Activated T-helper 17 cell treated with anti-CD3 and anti-CD28 coated beads, Interleukin-2, amount 50 U/mL, for 72 hours (primary cell): ENCODE measurements around the gene KIRREL1. TPM values are rescaled to one million over a fixed set of nuclear protein-coding genes. Genes with fewer than 3 reads are reported as not detected.

Experiments used
- ATAC-seq: fragments of 150-1000 bp; cut with Tn5 transposase; replicated peaks from 2 replicates; pipeline ENCODE4 v1.10.0; 2021; ENCODE audit warnings: mild to moderate bottlenecking, moderate library complexity
- H3K27ac Mint-ChIP-seq: one replicate; pipeline ENCODE4 v1.8.0; 2022; ENCODE audit warnings: mixed read lengths
- H3K27me3 Mint-ChIP-seq: one replicate; pipeline ENCODE4 v1.8.0; 2022; ENCODE audit warnings: mixed read lengths
- H3K36me3 Mint-ChIP-seq: one replicate; pipeline ENCODE4 v1.8.0; 2022; ENCODE audit warnings: low read depth, mild to moderate bottlenecking, mixed read lengths
- H3K4me1 Mint-ChIP-seq: one replicate; pipeline ENCODE4 v1.8.0; 2022; ENCODE audit warnings: mixed read lengths
- H3K4me3 Mint-ChIP-seq: one replicate; pipeline ENCODE4 v1.8.0; 2022; ENCODE audit warnings: mild to moderate bottlenecking, mixed read lengths
- H3K9me3 Mint-ChIP-seq: one replicate; pipeline ENCODE4 v1.8.0; 2022; ENCODE audit warnings: mixed read lengths
- total RNA-seq, 2 donors: library from RNA; stranded (reverse); gene quantifications; one replicate each; pipeline ENCODE4 v1.2.3, GENCODE V29; 2022

The KIRREL1 gene
- total RNA-seq, 2 donors from 2014 or later = 0.08 TPM; not detected in 1

DNA sequence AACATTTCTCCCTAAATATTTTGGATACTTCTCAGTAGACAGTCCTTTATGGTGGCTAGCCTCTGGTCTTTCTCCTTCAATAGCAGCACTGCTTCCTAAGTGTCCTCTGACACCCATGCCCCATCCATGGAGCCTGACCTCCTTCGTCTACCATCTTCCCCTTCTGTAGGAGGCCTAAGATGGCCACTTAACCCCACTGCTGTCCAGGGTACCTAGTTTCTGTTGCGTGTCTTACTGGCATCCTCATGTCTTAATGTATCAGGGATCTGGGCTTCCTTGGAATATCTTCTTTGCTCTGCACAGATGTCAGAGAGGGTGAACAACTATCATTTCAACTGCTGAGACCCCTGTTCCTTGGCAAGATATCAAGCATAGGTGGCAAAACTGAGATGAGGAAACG lies 5.4 kb upstream of the KIRREL1 start:
- Mint-ChIP-seq H3K4me1 (no peaks in the 10 kb centered on the region), H3K4me3 (no peak overlapping the region), H3K27ac (no peak overlapping the region), H3K36me3 (no peaks in the 10 kb centered on the region), H3K9me3 (no peaks in the 10 kb centered on the region), H3K27me3 (peaks cover 51% of the 10 kb centered on the region)
- ATAC-seq = no peak

DNA sequence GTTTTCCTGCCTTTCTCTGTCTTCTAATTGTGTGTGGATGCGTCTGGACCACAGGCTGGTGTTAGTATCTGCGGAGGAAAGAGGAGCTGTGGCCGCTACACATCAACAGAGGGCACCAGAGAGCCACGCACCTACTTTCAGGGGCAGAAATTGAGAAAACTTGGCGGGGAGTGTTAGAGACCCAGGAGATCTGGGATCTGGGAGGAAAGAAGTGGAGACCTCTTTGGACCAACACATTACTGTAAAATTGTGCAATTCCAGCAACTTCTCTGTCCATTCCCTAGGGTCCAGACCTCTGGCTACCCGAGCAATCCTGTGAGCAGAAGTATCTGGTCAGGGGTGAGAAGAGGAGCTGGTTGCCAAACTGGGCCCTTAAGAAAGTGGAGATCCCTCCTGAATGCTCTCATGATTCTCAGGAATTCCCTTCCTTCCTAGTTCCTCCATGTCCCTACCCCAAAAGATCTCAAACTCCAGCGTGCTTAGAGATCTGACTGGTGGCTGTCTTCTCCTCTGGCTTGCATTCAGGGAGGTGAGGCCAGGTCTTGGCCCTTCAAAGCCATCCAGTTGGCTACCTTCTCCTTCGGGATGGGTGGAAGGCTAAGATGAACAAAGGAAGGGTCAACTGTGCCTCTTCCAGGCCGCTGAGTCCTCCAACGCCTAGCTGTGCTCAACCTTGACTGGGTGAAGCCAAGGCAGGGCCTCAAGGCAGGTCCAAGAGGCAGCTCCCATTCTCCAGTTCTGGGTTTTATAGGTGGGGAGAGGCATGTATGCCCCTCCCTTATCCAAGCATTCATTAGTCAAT lies 1.2 kb upstream of the KIRREL1 start:
- Mint-ChIP-seq H3K27me3 (peaks cover 57% of the 10 kb centered on the region), H3K4me3 (peak overlapping the region; percentile 29), H3K4me1 (no peaks in the 10 kb centered on the region), H3K36me3 (no peaks in the 10 kb centered on the region), H3K9me3 (no peaks in the 10 kb centered on the region), H3K27ac (no peak overlapping the region)
- no peak for ATAC-seq

DNA sequence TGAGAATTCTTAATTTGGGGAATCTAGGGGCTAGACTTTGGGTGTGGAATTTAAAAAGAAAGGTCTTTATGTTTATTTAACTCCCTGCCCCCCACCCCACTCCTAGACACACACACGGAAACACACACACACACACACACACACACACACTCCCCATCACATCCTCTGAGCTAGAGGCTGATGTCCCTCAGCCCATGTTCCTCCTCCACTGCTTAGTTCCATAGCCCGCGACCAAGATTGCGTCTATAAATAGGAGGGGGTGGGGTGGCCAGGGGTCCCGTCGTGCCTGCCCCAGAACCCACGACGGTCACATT lies 655 bp upstream of the KIRREL1 start:
- Mint-ChIP-seq H3K36me3 (no peaks in the 10 kb centered on the region), H3K4me3 (peak overlapping the region; percentile 29), H3K9me3 (no peaks in the 10 kb centered on the region), H3K4me1 (no peaks in the 10 kb centered on the region), H3K27ac (no peak overlapping the region), H3K27me3 (peaks cover 59% of the 10 kb centered on the region)
- ATAC-seq = no peak

DNA sequence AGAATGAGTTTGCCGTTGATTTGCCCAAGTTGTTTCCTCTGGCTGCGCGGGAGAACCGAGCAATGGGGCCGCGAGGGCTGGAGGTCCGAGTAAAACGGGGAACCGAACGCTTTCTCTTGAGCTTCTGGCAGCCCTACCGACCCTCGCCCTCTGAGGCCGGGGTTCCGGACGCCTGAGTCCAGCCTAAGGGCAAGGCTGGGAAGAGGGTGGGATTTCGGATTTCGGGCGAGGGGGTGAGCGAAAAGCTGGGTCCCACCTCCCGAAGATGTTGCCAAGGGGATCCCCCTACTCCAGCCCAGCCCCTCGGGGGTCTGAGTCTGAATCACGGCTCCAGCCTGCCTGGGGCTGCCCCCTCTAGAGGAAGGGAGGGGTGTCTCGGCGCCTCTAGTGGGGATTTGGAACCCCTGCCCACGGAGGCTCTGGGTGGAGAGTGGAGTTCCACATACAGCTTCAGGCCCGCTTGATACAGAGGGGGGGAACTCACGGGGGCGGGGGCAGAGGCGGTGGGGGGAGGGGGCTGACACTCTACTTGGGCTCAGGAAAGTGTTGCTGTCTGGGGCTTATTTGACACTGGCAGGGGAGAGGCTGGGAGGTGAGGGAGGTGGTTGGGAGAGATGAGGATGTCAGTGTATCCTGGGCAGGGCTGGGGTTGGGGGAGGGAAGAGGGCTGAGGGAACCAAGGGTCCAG lies 617 bp downstream of the KIRREL1 start:
- H3K4me1 Mint-ChIP-seq = no peaks in the 10 kb centered on the region
- H3K4me3 Mint-ChIP-seq = peak overlapping the region; percentile 2
- H3K27me3 Mint-ChIP-seq = peaks cover 53% of the 10 kb centered on the region
- H3K27ac Mint-ChIP-seq = no peak overlapping the region
- no peaks in the 10 kb centered on the region for H3K9me3 Mint-ChIP-seq
- no peak for ATAC-seq
- H3K36me3 Mint-ChIP-seq = no peaks in the 10 kb centered on the region

DNA sequence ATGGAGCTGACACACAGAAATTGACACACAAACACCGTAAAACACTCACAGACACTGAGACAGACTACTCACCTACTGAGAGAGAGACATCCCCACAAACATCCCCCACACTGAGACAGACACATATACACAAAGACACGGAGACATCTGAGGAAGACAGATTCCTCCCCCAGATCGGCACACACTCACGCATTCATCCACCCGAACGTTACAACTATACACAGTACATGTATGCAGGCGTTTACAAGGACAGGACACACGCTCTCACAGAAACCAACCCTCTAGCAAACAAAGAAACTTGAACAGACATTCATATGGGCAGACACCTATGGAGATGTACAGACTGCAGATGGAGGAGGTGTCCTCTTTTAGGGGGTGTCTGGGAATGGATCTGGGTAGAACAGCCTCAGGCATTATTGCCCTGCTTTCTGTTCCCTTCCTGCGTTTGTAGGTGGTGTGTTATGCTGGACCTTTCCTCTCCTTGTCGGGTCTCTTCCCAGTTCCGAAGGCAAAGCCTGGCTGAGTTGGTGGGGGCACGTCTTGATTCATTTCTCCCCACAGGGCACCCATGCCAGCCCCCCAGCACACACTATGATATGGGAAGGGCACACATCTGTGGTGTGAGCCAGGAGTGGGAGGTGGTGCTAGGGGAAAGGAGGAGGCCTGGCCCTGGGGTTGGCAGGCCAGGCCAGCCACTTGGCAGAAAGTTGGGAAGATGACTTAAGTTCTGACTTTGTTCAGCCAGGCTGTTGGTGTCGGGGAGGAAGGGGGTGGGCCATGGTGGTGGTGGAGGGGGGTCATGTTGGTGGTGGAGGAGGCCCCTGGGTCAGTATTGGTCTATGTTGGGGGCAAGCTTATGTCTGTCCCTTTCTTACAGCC lies 1.5 kb downstream of the KIRREL1 start:
- Mint-ChIP-seq H3K9me3 (no peaks in the 10 kb centered on the region), H3K27ac (no peak overlapping the region)
- ATAC-seq = no peak

DNA sequence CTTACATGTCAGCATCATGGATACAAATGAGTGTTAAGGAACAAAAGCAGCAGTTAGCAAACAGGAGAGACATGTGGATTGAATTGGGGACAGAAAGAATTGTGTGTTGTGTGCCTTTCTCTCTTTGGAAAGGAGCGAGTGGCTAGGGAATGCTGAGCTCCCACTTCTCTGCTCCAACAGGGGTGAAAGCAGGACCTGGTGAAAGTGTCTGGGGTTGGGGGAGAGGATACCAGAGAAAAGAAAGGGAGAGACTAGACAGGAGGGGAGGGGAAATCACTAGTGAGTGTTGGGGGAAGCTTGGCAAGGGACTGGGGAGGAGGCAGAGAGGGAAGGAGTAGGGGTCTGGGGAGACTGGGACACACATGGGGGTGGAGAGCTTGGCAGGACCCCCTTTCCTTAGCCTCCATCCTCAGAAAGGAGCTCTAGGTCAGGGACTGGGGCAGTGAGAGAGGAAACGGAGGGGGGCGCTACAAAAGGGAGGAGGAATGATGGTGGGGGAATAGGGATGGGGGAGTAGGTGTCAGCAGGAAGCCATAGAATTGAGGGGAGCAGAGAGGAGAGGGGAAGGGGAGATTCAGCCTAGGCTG lies 2.2 kb downstream of the KIRREL1 start:
- no peaks in the 10 kb centered on the region for H3K36me3 Mint-ChIP-seq
- peaks cover 52% of the 10 kb centered on the region for H3K27me3 Mint-ChIP-seq
- no peak overlapping the region for H3K27ac Mint-ChIP-seq
- H3K9me3 Mint-ChIP-seq = no peaks in the 10 kb centered on the region
- no peaks in the 10 kb centered on the region for H3K4me1 Mint-ChIP-seq
- ATAC-seq = no peak
- H3K4me3 Mint-ChIP-seq = no peak overlapping the region

More for the DNA sequence above, 1.5 kb downstream of the KIRREL1 start:
- H3K4me3 Mint-ChIP-seq = peak overlapping the region; percentile 2
- peaks cover 53% of the 10 kb centered on the region for H3K27me3 Mint-ChIP-seq
- no peaks in the 10 kb centered on the region for H3K4me1 Mint-ChIP-seq
- no peaks in the 10 kb centered on the region for H3K36me3 Mint-ChIP-seq

DNA sequence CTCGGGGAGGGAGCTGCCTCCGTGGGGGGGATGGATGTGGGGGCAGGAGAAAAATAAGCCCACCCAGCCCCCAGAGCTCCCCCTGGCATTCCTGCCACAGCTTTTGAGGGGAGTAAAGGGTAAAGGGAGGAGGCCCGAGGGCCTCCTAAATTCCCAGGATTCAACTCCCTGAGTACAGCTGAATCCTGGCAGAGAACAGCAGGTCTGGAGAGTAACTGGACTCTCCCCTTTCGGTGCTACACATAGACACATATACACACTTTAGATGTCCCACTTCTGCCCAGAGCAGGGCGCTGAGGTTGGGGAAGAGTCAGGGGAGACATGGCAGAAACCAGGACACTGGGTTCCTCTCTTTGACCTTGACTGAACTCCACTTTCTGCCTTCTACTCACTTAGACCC lies 3.0 kb downstream of the KIRREL1 start:
- no peak for ATAC-seq
- H3K36me3 Mint-ChIP-seq = no peaks in the 10 kb centered on the region
- H3K4me1 Mint-ChIP-seq = no peaks in the 10 kb centered on the region
- no peaks in the 10 kb centered on the region for H3K9me3 Mint-ChIP-seq
- no peak overlapping the region for H3K4me3 Mint-ChIP-seq
- no peak overlapping the region for H3K27ac Mint-ChIP-seq
- H3K27me3 Mint-ChIP-seq = peaks cover 48% of the 10 kb centered on the region

DNA sequence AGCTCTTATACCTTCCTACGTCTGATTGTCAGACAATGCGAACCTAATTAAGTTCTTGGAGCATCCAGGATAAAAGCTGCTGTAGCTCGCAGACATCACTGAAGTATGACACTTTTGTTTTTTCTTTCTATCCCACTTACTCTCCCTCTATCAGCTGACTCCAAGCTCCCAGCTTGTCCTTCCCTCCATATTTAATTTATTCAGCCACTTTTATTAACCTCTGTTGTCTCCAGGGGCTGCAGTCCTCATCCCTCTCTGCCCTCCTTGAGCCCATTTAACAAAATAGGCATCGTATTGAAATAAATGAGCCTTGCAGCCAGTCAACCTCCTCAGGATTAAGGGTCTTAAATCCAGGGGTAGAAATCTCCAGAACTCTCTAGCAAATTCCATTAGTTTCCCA lies 7.1 kb downstream of the KIRREL1 start:
- H3K4me3 Mint-ChIP-seq = no peak overlapping the region
- no peak for ATAC-seq
- H3K27me3 Mint-ChIP-seq = peaks cover 25% of the 10 kb centered on the region
- H3K36me3 Mint-ChIP-seq = no peaks in the 10 kb centered on the region
- H3K27ac Mint-ChIP-seq = no peak overlapping the region
- no peaks in the 10 kb centered on the region for H3K9me3 Mint-ChIP-seq
- H3K4me1 Mint-ChIP-seq = no peaks in the 10 kb centered on the region

DNA sequence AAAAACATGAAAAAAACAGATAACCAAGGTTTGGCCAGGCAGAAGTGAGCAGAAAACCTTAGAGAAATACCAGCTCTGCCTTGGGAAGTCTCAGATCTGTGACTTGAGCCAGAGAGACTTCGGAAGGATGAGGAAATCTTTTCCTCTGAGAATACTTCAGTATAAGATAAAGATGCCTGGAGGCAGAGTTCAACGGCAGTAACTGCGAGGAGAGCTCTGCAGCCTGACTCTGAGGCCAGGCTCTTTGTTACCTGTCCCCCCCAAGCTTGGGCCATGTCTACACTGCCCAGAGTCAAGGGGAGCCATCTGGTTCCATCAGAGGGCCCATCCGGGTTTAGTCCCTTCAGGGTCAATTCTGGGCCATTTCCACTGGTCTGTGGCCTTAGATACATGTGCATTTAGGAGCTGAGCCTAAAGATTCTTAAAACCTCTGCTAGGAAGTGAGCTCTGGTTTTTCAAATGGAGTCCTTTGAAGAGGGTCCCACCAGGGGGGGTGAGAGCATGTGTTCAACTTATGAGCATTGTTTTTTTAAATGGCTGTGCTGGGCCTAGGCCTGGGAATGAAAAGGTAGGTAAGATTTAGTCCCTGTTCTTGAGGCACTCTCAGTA lies 8.7 kb downstream of the KIRREL1 start:
- no peaks in the 10 kb centered on the region for H3K9me3 Mint-ChIP-seq
- ATAC-seq = no peak
- peaks cover 29% of the 10 kb centered on the region for H3K27me3 Mint-ChIP-seq
- no peak overlapping the region for H3K4me3 Mint-ChIP-seq
- H3K27ac Mint-ChIP-seq = no peak overlapping the region
- no peaks in the 10 kb centered on the region for H3K36me3 Mint-ChIP-seq
- H3K4me1 Mint-ChIP-seq = no peaks in the 10 kb centered on the region

DNA sequence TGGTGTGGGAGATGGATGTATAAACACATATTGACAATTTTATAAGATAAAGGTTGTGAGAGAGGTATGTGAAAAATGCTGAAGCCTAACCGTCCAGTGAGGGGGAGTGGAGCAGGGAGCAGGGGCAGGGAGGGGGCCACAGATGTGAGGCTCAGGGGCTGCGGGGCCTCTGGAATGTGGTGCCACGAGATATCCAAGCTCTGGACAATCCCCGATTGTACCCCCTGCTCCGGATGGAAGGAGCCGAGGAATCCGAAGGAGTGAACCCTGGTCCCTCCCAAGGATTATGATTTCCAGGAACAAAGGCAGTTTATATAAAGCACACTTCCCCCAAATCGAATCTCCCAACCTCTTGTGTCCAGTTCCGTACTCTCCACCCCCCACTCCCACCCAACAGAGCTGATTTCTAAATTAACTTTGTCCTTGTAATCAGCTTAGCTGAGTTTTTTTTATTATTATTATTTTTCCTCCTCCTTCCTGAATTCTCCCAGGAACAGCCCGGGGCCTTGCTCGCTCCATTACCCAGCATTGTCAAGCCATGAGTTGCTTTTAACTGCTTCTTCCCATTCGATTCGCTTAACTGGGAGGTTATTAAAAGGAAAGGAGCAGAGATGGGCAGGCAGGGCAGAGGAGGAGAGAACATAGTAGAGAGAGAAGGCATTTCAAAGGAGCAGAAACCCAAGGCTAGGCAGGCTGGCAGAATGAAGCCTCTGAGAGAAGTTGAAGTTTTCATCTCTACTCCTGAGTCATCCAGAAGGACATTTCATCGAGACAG lies 9.4 kb downstream of the KIRREL1 start:
- Mint-ChIP-seq H3K4me3 (no peak overlapping the region), H3K9me3 (no peaks in the 10 kb centered on the region), H3K27ac (no peak overlapping the region), H3K27me3 (peaks cover 27% of the 10 kb centered on the region), H3K36me3 (no peaks in the 10 kb centered on the region), H3K4me1 (no peaks in the 10 kb centered on the region)
- ATAC-seq = no peak

DNA sequence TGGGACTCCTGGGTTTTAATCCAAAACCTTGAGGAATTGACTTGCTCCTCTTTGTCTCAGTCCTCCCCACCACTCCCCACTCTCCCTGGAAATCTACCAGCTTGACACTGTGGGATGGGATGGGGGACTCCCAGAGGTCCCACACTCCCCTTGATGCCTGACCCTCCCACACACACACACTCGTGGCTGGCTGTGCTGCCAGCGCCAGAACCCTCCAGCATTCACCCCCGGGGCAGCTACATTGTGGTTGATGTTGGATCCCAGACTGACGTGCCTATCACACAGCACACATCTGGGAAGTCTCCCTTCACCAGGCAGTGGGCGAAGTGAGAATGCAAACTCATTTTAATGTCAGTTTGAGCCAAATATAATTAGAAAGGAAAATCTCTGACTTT lies 10.0 kb downstream of the KIRREL1 start:
- H3K9me3 Mint-ChIP-seq = no peaks in the 10 kb centered on the region
- no peak overlapping the region for H3K27ac Mint-ChIP-seq
- ATAC-seq = no peak
- no peaks in the 10 kb centered on the region for H3K4me1 Mint-ChIP-seq
- no peaks in the 10 kb centered on the region for H3K36me3 Mint-ChIP-seq
- peaks cover 27% of the 10 kb centered on the region for H3K27me3 Mint-ChIP-seq
- H3K4me3 Mint-ChIP-seq = no peak overlapping the region

DNA sequence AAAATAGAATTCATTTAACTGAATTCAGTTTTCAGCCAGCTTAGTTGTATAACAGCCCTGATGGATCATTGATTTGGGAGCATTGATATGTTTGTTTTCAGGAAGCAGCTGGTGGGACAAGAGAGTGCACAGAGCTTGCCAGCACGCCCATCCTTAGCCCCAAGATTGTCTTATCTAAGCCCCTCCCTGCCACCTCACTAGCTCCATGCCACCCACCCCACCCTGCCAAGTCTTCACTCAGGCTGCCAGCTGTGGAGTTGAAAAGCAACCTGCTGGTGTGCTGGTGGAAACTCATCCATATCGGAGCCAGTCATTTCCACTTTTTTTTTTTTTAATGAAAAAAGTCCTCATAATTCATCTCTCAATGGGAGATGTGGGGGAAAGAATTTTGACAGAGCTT lies 11.8 kb downstream of the KIRREL1 start:
- H3K4me1 Mint-ChIP-seq = no peaks in the 10 kb centered on the region
- no peak overlapping the region for H3K27ac Mint-ChIP-seq
- no peak overlapping the region for H3K4me3 Mint-ChIP-seq
- peaks cover 25% of the 10 kb centered on the region for H3K27me3 Mint-ChIP-seq
- no peaks in the 10 kb centered on the region for H3K9me3 Mint-ChIP-seq
- H3K36me3 Mint-ChIP-seq = no peaks in the 10 kb centered on the region
- ATAC-seq = no peak

DNA sequence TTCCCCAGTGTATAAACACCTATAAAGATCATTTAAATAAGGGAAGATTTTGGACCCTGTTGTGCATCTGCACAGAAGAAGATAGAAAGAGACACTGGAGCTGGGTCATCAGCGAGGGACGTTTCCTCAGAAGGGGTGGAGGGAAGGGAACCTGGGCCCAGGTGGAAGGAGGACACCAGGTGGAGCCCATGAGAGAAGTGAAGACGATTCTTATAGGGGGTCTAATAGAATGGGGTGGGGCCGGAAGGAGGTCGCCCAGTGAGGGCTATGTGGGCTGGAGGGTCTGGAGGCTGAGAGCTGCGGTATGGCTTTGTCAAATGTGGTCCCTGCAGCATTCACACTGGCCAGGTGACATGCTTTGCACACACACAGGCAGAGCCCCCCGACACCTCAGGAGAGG lies 13.7 kb downstream of the KIRREL1 start:
- H3K4me3 Mint-ChIP-seq = no peak overlapping the region
- H3K27ac Mint-ChIP-seq = no peak overlapping the region
- no peaks in the 10 kb centered on the region for H3K4me1 Mint-ChIP-seq
- no peak for ATAC-seq
- H3K36me3 Mint-ChIP-seq = no peaks in the 10 kb centered on the region
- H3K9me3 Mint-ChIP-seq = no peaks in the 10 kb centered on the region
- peaks cover 25% of the 10 kb centered on the region for H3K27me3 Mint-ChIP-seq
